Retinal pigment epithelial cell (primary cell): ENCODE results near the gene CCDC61.

Experiments used
- DNase-seq: peaks from one replicate; pipeline ENCODE4 v3.0.0-alpha.2; 2010; ENCODE audit warnings: low read depth
- H3K4me3 ChIP-seq: 2 replicates; pipeline ENCODE4 v1.5.1; 2011; ENCODE audit warnings: mild to moderate bottlenecking, low read length, control low read depth, moderate library complexity
- TF ChIP-seq, protein P1 (sequence below): conservative IDR thresholded peaks from 2 replicates; pipeline ENCODE4 v1.5.1; 2011; ENCODE audit warnings: low read depth, low read length, control low read depth, inconsistent platforms

CCDC61 gene

DNA sequence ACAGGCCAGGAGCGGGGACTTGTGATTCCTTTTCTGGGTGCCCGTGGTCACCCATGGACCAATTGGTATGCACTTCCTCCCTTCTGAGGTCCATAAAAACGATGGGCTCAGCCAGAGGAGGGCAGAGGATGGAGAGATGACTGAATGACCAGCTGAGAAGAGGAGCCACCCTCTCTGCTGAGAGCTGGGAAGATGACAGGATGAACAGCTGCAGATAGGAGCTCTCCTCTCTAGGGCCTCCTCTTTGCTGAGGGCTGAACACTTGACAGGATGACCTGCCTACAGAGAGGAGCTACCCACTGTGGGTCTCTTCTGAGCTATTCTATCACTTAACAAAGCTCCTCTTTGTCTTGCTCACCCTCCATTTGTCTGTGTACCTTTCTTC is 41.5 kb downstream of the CCDC61 start:
- no peak for DNase-seq
- TF ChIP-seq, protein P1, sequence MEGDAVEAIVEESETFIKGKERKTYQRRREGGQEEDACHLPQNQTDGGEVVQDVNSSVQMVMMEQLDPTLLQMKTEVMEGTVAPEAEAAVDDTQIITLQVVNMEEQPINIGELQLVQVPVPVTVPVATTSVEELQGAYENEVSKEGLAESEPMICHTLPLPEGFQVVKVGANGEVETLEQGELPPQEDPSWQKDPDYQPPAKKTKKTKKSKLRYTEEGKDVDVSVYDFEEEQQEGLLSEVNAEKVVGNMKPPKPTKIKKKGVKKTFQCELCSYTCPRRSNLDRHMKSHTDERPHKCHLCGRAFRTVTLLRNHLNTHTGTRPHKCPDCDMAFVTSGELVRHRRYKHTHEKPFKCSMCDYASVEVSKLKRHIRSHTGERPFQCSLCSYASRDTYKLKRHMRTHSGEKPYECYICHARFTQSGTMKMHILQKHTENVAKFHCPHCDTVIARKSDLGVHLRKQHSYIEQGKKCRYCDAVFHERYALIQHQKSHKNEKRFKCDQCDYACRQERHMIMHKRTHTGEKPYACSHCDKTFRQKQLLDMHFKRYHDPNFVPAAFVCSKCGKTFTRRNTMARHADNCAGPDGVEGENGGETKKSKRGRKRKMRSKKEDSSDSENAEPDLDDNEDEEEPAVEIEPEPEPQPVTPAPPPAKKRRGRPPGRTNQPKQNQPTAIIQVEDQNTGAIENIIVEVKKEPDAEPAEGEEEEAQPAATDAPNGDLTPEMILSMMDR, result no peak
- H3K4me3 ChIP-seq, result no peak overlapping the region

DNA sequence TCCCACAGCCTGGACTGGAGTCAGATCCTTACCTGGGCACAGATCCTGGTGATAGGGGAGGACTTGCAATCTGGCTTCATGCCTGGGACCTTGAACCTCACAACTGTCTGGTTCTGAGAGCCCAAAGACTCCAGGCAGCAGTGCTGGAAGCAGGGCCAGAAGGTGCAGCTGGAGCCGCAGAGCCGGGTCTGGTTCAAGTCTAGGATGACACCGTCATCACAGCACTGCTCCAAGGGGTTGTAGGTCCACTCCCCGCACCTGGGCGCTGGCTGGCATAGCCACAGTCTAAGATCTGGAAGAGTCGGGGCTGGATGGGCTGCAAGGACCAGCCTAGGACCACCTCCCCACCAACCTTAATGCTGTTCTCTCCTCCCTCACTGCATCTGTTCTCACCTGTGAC is 44.9 kb downstream of the CCDC61 start:
- no peak for DNase-seq
- TF ChIP-seq, protein P1, result no peak

DNA sequence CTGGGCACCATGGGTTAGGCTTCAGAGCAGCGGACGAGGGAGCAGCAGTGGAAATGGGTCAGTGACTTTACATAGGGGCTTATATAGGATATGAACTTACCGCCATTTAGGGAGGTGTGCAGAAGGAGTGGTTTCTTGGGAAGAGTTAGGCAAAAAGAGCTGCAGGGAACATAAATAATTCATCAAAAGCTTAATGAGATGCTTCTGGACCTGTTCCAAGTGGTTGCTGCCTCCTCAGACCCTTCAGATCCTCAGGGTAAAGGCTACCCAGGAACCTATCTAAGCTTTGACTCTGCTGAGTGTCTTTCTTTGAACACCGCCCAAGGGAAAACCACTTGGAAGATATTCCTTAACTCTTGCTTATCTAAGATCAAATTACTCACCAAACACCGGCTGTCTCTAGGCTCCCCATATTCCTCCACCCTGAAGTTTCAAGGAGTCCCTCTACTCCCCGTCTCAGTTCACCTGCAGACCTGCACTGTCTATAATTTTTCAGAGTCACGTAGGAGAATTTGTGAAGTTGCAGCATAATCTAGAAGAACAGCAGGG is 45.8 kb downstream of the CCDC61 start, which contains the start of gene IGFL4:
IGFL4 (minus strand) TSS at position 51 of the 549 bp plus-strand sequence; CDS start at position 11, 40 bp downstream.
- no peak for DNase-seq
- H3K4me3 ChIP-seq, result no peak within 1 kb of the TSS
- TF ChIP-seq, protein P1, result no peak

More for the DNA sequence above, 44.9 kb downstream of the CCDC61 start:
- no peak overlapping the region for H3K4me3 ChIP-seq

DNA sequence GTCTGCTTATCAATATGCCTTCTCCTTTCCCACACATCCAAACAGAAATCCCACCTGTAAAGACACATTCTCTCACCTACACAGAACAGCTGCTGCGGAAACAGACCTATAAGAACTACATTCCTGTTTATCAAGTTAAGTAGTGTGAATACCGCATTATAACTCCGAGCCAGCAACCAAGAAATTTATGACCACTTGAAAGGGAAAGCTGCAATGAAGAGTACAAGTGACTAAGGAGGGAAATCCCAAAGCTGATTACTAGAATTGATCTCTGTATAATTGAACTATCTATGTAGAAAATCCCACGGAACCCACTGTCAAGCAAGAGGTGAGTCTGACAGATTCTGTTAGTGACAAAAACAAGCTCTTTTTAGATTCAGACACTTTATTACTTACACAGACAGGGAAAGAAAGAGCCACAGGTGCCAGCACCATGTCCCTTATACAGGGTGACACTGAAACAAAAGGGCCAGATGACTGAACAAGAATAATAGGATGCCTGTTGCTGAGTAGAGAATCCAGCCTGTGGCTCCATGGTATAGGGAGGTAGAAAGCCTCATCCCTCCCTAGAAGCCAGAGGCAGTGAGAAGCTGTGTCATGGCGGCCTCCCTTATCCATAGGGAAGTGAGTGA is 47.1 kb downstream of the CCDC61 start:
- TF ChIP-seq, protein P1, result no peak
- no peak overlapping the region for H3K4me3 ChIP-seq
- DNase-seq, result no peak

DNA sequence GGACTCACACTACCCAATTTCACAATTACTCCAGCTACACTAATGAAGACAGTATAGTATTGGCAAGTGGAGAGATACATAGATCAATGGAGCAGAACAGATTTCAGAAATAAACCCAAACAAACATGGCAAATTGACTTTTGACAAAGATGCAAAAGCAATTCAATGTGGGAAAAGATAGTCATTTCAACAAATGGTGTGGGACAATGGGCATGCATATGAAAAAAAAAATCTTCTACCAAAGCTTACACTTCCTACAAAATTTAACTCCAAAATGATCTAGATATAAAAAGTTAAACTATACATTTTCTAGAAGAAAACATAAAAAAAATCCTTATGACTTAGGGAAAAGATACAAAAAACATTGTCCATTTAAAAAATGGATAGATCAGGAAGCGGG is 48.3 kb downstream of the CCDC61 start:
- DNase-seq, result no peak
- H3K4me3 ChIP-seq, result no peak overlapping the region
- TF ChIP-seq, protein P1, result no peak

DNA sequence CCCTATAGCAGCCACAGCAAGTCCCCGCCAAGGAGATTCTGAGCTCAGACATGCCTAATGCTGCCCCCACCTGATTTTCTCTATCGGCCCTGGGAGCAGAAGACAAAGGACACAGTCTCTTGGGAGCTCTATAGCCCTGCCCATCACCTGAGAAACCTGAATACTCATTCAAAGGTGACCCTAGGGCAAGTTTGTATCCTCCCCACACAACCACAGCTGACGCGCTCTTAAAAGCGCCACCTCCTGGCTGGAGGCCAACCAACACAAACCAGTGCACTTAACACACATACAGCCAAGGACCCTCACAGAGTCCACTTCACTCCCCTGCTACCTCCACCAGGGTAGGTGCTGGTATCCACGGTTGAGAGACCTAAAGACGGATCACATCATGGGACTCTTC is 54.3 kb downstream of the CCDC61 start:
- TF ChIP-seq, protein P1, result no peak
- no peak overlapping the region for H3K4me3 ChIP-seq
- DNase-seq, result no peak

DNA sequence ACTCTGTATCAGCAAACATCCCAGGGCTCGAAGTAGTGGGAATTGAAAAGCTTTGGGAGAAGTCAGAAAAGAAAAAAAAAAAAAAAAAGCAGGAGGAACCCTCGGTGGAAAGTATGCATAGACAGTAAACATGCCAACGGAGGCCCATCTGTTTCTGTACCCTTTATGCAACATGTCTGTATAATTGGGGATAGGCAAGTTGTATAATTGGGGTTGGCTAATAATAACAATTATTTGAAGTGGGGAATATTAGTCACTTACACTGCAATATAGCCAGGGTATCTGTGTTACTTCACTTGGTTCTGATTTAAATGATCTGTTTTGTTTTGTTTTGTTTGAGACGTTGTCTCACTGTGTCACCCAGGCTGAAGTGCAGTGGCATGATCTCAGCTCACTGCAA is 57.6 kb downstream of the CCDC61 start:
- DNase-seq, result no peak
- TF ChIP-seq, protein P1, result no peak
- no peak overlapping the region for H3K4me3 ChIP-seq
